Stimulated activated CD8-positive, alpha-beta memory T cell treated with anti-CD3 and anti-CD28 coated beads, Interleukin-2, amount 100 ng/mL, for 1 hour (primary cell): Measurements from ENCODE around the gene OR5K4.
"Not testable (repeated sequence)": the region's sequence is repeated elsewhere in the genome, so short reads cannot be mapped to it uniquely, and the experiment has no call there.

Experiments
- DNase-seq, 2 donors: peaks; one replicate each; pipeline ENCODE4 v3.0.0-alpha.2; 2020; ENCODE audit warnings: low read depth in 2 of 2

OR5K4 gene

DNA sequence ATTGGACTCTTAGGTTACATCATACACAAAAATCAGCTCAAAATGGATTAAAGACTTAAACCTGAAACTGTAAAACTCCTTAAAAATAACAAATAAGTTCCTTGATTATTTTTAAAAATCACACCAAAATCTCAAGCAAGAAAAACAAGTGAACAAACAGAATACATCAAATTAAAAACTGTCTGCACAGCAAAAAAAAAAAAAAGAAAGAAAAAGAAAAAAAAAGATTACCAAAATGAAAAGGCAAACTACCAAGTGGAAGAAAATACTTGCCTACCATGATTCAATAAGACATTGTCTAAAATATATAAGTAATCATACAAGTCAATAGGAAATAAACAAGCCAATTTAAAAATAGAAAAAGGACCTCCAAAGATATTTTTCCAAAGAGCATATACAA lies 17.5 kb downstream of the OR5K4 start:
- DNase-seq, result no peak

- no peak for DNase-seq
These were observed 18.2 kb downstream of the OR5K4 start for GRCh38 chr3:98371853-98372252.

DNA sequence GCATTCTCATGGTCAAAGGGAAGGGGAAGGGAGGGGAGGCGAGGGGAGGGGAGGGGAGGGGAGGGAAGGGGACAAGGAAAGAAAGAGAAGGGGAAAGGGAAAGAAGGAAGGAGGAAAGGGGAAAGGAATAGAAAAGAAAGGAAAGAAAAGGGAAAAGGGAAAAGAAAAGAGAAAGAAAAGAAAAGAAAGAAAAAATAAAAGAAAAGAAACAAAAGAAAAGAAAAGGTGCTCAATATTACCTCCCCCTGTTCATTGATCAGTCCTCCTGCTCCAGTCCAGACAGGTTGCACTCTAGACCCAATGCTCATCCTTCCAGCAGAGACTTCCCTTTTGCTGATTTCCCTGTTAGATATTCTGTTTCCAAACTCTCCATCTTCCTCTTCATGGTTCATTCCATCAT lies 18.8 kb downstream of the OR5K4 start:
- DNase-seq, result no peak

DNA sequence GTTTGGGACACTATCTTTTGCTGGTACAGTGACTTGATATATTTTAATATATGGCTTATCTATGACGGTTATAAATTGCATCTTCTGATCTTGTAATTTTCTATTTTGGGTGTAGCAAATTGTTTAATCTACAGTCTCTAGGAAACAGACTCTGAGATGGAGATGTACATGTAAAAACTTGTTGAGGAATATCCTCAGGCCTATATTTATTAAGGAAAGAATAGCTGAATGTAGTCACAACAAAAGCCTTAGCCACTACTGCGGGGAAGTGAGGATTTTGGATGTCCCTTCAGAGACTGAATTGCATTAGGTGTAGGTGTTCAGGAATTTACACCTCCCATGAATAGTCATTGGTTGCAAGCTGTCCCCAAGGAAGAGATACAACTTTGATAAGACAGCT lies 23.0 kb downstream of the OR5K4 start:
- no peak for DNase-seq

- DNase-seq, result no peak
These were observed 34.5 kb downstream of the OR5K4 start for GRCh38 chr3:98388147-98388546.

GRCh38 chr3:98390366-98390765 lies 36.7 kb downstream of the OR5K4 start, which contains the start of gene OR5K3:
Gene OR5K3 (plus strand): TSS chr3:98390666. CDS start chr3:98390666, 0 bp downstream.
- DNase-seq, result no peak

- DNase-seq, result no peak
These were observed 41.4 kb downstream of the OR5K4 start for GRCh38 chr3:98395101-98395500.

- not testable (repeated sequence) for DNase-seq
These were observed 42.8 kb downstream of the OR5K4 start for GRCh38 chr3:98396482-98396881.

GRCh38 chr3:98398513-98398912 lies 44.9 kb downstream of the OR5K4 start:
- no peak for DNase-seq

- no peak for DNase-seq
These were observed 48.9 kb downstream of the OR5K4 start for GRCh38 chr3:98402507-98402906.

DNA sequence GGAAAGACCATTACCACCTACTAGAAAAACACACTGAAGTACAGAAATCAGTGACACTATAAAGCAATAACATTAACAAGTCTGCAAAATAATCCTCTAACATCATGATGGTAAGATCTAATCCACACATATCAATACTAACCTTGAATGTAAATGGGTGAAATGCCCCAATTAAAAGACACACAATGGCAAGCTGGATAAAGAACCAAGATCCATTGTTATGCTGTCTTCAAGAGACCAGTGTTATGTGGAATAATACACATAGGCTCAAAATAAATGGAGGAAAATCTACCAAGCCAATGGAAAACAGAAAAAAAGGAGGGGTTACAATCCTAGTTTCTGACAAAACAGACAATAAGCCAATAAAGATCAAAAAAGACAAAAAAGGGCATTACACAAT lies 50.4 kb downstream of the OR5K4 start:
- DNase-seq, result no peak
